Cardiac muscle cell (in vitro differentiated cells and primary cell): Measurements from ENCODE around the gene BIRC6. TPM values are rescaled to one million over a fixed set of nuclear protein-coding genes. Genes with fewer than 3 reads are reported as not detected.
"Not testable (repeated sequence)": the region's sequence is repeated elsewhere in the genome, so short reads cannot be mapped to it uniquely, and the experiment has no call there.

Experiments
- DNase-seq, 2 donors: peaks; one replicate each; pipeline versions ENCODE4 v3.0.0 to v3.0.0-alpha.2; 2010 to 2017; ENCODE audit warnings: low read depth in 1 of 2, low spot score in 1 of 2
- H3K27ac ChIP-seq: fragments of 200-600 bp; sonication (generic); 2 replicates; pipeline ENCODE4 v1.5.1; 2016
- H3K27me3 ChIP-seq: fragments of 200-600 bp; sonication (generic); 2 replicates; pipeline ENCODE4 v1.6.0; 2016; ENCODE audit warnings: control low read depth
- H3K36me3 ChIP-seq: fragments of 200-600 bp; sonication (generic); 2 replicates; pipeline ENCODE4 v1.5.1; 2016; ENCODE audit warnings: control low read depth
- H3K4me1 ChIP-seq: fragments of 200-600 bp; sonication (generic); 2 replicates; pipeline ENCODE4 v1.8.1; 2017; ENCODE audit warnings: low read depth, mild to moderate bottlenecking, mixed run types
- H3K4me3 ChIP-seq: fragments of 200-600 bp; sonication (generic); 2 replicates; pipeline ENCODE4 v1.5.1; 2016; ENCODE audit warnings: mild to moderate bottlenecking
- H3K9me3 ChIP-seq: fragments of 200-600 bp; sonication (generic); 2 replicates; pipeline ENCODE4 v1.5.1; 2017; ENCODE audit warnings: low read depth, mild to moderate bottlenecking, control low read depth
- CTCF ChIP-seq: IDR thresholded peaks from 2 replicates; pipeline ENCODE4 v1.5.1; 2012; ENCODE audit warnings: low read depth, mild to moderate bottlenecking, low read length
- polyA plus RNA-seq: library from polyadenylated mRNA; unstranded; fragments of >200 nt; fragmentation: Nextera tagmentation; extraction: Ambion mirVana; gene quantifications from 2 replicates; pipeline ENCODE4 v1.2.1, GENCODE V29; 2016
- total RNA-seq: library from RNA; depleted of rRNA; stranded (reverse); fragments of >200 nt; gene quantifications from 2 replicates; pipeline ENCODE4 v1.2.3, GENCODE V29; 2016

BIRC6 gene
- total and polyA plus RNA-seq, 2 experiments from 2014 or later, result 25.0 to 89.9 TPM

DNA sequence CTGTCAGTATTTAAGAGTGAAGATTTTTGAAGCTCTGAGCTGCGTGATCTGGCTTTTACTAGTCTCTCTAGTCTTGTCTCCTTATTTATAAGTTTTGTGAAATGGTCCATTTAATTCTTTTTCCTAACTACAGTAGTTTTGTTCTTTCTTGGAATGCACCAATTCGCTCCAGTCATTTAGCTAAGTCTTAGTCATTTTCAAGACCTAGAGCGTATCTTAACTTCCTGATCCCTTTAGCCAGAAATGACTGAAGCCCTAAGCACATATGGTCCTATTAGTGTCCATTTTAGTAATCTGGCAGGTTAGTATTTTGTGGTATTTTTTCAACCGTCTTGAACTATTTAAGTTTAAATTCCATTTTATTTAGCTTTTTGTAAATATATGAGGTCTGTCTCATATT lies 3.6 kb downstream of the BIRC6 start:
- Histone ChIP-seq H3K27ac (no peak overlapping the region), H3K4me3 (no peak overlapping the region), H3K27me3 (no peaks in the 10 kb centered on the region), H3K4me1 (peaks cover 9% of the 10 kb centered on the region), H3K36me3 (no peaks in the 10 kb centered on the region), H3K9me3 (no peaks in the 10 kb centered on the region)
- DNase-seq, result no peak
- TF ChIP-seq CTCF, result no peak

- H3K27me3 ChIP-seq, H3K27ac ChIP-seq, H3K36me3 ChIP-seq, DNase-seq, H3K9me3 ChIP-seq, H3K4me3 ChIP-seq, H3K4me1 ChIP-seq: not testable (repeated sequence)
Measured at GRCh38 chr2:32362997-32363396, 6.2 kb downstream of the BIRC6 start.

- DNase-seq, result no peak
- TF ChIP-seq CTCF, result no peak
- no peaks in the 10 kb centered on the region for H3K36me3 ChIP-seq
Measured at GRCh38 chr2:32363597-32363996, 6.8 kb downstream of the BIRC6 start.

DNA sequence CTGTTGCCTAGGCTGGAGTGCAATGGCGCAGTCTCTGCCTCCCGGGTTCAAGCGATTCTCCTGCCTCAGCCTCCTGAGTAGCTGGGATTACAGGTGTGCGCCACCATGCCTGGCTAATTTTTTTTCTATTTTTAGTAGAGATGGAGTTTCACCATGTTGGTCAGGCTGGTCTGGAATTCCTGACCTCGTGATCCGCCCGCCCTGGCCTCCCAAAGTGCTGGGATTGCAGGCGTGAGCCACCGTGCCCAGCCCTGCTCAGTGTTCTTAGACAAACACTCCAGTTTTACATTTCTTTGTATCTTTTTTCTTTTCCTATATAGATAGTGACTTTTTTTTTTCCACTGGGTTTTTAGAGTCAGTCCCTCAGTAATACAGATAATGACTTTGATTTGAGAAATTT lies 7.5 kb downstream of the BIRC6 start:
- not testable (repeated sequence) for H3K4me1 ChIP-seq, H3K27ac ChIP-seq, H3K36me3 ChIP-seq, H3K27me3 ChIP-seq, H3K4me3 ChIP-seq, DNase-seq, H3K9me3 ChIP-seq

More at GRCh38 chr2:32363597-32363996, 6.8 kb downstream of the BIRC6 start:
- Histone ChIP-seq H3K9me3 (no peaks in the 10 kb centered on the region), H3K4me3 (no peak overlapping the region), H3K4me1 (peaks cover 7% of the 10 kb centered on the region), H3K27me3 (no peaks in the 10 kb centered on the region), H3K27ac (no peak overlapping the region)

- not testable (repeated sequence) for H3K4me1 ChIP-seq, H3K4me3 ChIP-seq, H3K36me3 ChIP-seq, H3K27ac ChIP-seq, H3K27me3 ChIP-seq, DNase-seq, H3K9me3 ChIP-seq
Measured at GRCh38 chr2:32365679-32366078, 8.9 kb downstream of the BIRC6 start.

DNA sequence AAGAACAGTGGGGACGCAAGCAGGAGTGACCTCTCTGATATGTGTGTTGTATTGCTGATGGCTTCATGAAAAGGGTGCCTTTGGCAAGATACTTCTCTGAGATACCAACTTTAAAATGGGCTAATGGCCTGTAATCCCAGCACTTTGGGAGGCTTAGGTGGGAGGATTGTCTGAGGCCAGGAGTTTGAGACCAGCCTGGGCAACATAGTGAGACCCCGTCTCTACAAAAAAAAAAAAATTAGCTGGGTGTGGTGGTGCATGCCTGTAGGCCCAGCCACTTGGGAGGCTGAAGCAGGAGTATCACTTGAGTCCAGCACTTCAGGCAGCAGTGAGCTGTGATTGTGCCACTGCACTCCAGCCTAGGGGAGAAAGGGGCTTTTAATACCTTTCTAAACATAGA lies 9.8 kb downstream of the BIRC6 start:
- Histone ChIP-seq H3K4me3 (no peak overlapping the region), H3K36me3 (no peaks in the 10 kb centered on the region), H3K9me3 (no peaks in the 10 kb centered on the region), H3K4me1 (no peaks in the 10 kb centered on the region), H3K27me3 (no peaks in the 10 kb centered on the region), H3K27ac (no peak overlapping the region)
- no peak for TF ChIP-seq CTCF
- DNase-seq, result no peak

DNA sequence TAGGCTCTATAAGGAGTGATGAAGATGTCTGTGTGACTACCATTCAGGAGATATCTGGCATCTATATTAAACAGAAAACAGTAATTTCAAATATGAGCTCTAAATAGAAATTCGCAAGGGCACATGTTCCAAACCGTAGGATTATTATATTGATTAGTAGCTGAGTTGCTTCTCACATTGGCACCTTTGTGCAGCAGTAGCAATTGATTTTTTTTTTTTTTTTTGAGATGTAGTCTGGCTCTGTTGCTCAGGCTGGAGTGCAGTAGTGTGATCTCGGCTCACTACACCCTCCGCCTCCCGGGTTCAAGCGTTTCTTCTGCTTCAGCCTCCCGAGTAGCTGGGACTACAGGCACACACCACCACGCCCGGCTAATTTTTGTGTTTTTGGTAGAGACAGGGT lies 12.4 kb downstream of the BIRC6 start:
- no peaks in the 10 kb centered on the region for H3K27me3 ChIP-seq
- no peaks in the 10 kb centered on the region for H3K9me3 ChIP-seq
- no peak overlapping the region for H3K4me3 ChIP-seq
- no peaks in the 10 kb centered on the region for H3K36me3 ChIP-seq
- no peak for DNase-seq
- no peaks in the 10 kb centered on the region for H3K4me1 ChIP-seq
- H3K27ac ChIP-seq, result no peak overlapping the region
- TF ChIP-seq CTCF, result no peak

DNA sequence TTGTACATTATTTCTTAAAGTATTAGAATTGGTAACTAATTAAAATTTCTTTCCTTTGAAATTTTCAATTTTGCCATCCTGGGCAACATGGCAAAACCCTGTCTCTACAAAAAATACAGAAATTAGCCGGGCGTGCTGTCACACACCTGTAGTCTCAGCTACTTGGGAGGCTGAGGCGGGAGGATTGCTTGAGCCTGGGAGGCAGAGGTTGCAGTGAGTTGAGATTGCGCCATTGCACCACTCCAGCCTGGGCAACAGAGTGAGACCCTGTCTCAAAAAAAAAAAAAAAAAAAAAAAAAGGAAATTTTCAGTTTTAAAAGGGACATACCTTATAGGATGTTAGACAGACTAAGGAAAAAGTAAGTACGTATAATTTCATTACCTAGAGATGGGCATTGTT lies 14.1 kb downstream of the BIRC6 start:
- H3K27me3 ChIP-seq, H3K4me3 ChIP-seq, H3K4me1 ChIP-seq, H3K9me3 ChIP-seq, DNase-seq, H3K36me3 ChIP-seq, H3K27ac ChIP-seq: not testable (repeated sequence)
